GM21529 (cell line): Measurements from ENCODE around the gene RERE.
A peak's percentile ranks its signal among the peaks of the same experiment; 100 is the strongest.
"Not testable (repeated sequence)": the region's sequence is repeated elsewhere in the genome, so short reads cannot be mapped to it uniquely, and the experiment has no call there.

Experiments used
- ATAC-seq: cut with Tn5 transposase; IDR thresholded peaks from one replicate; pipeline ENCODE4 v1.9.1; 2021; ENCODE audit not compliant: unreplicated experiment

RERE gene

GRCh38 chr1:8807004-8807403, 10.4 kb downstream of the RERE start:
- ATAC-seq = no peak

- no peak for ATAC-seq
Observed at GRCh38 chr1:8800416-8800815, 17.0 kb downstream of the RERE start.

- no peak for ATAC-seq
Observed at GRCh38 chr1:8797216-8797615, 20.2 kb downstream of the RERE start.

- no peak for ATAC-seq
Observed at GRCh38 chr1:8796812-8797211, 20.6 kb downstream of the RERE start.

- ATAC-seq = no peak
Observed at GRCh38 chr1:8794605-8795004, 22.8 kb downstream of the RERE start.

- ATAC-seq = no peak
Observed at GRCh38 chr1:8791819-8792218, 25.6 kb downstream of the RERE start.

GRCh38 chr1:8790987-8791386, 26.5 kb downstream of the RERE start:
- no peak for ATAC-seq

- ATAC-seq = no peak
Observed at GRCh38 chr1:8790478-8790877, 27.0 kb downstream of the RERE start.

- ATAC-seq = no peak
Observed at GRCh38 chr1:8789314-8790214, 27.9 kb downstream of the RERE start.

- ATAC-seq = no peak
Observed at GRCh38 chr1:8787218-8787617, 30.2 kb downstream of the RERE start.

- ATAC-seq = not testable (repeated sequence)
Observed at GRCh38 chr1:8786204-8786603, 31.2 kb downstream of the RERE start.

- no peak for ATAC-seq
Observed at GRCh38 chr1:8782955-8783354, 34.5 kb downstream of the RERE start.

- ATAC-seq = no peak
Observed at GRCh38 chr1:8782001-8782620, 35.3 kb downstream of the RERE start.

- no peak for ATAC-seq
Observed at GRCh38 chr1:8780405-8780804, 37.0 kb downstream of the RERE start.

- ATAC-seq = no peak
Observed at GRCh38 chr1:8777867-8778266, 39.6 kb downstream of the RERE start.

GRCh38 chr1:8776104-8776503, 41.3 kb downstream of the RERE start:
- ATAC-seq = no peak

- no peak for ATAC-seq
Observed at GRCh38 chr1:8767006-8767405, 50.4 kb downstream of the RERE start.

- no peak for ATAC-seq
Observed at GRCh38 chr1:8765198-8765597, 52.2 kb downstream of the RERE start.

GRCh38 chr1:8764293-8764937, 53.0 kb downstream of the RERE start:
- peak; percentile 7 for ATAC-seq

GRCh38 chr1:8763888-8764287, 53.6 kb downstream of the RERE start:
- ATAC-seq = peak; percentile 64

GRCh38 chr1:8754993-8755392, 62.4 kb downstream of the RERE start:
- no peak for ATAC-seq

- ATAC-seq = no peak
Observed at GRCh38 chr1:8754247-8754650, 63.2 kb downstream of the RERE start.
